Natural killer cell treated with Interleukin-12 subunit alpha and Interleukin-12 subunit beta and Interleukin-15 and Interleukin-18, amount 100 ng/mL, for 72 hours (primary cell): ENCODE measurements around the gene ATP1A2. TPM values are rescaled to one million over a fixed set of nuclear protein-coding genes. Genes with fewer than 3 reads are reported as not detected.

ENCODE experiments used
- ATAC-seq, 2 donors: fragments of 150-1000 bp; cut with Tn5 transposase in 1 of 2; sonication (Bioruptor Pico), chemical (Tn5 transposase) in 1 of 2; 2 replicates each; pipeline ENCODE4 v1.10.0; 2021
- DNase-seq: peaks from one replicate; pipeline ENCODE4 v3.0.0; 2022; ENCODE audit warnings: low spot score
- H3K27ac Mint-ChIP-seq, 2 donors: 1 replicate in 1 of 2; 2 replicates in 1 of 2; pipeline ENCODE4 v1.8.0; 2022; ENCODE audit warnings: mixed read lengths in 2 of 2, mild to moderate bottlenecking in 1 of 2, moderate library complexity in 1 of 2
- H3K27me3 Mint-ChIP-seq, 2 donors: 1 replicate in 1 of 2; 2 replicates in 1 of 2; pipeline ENCODE4 v1.8.0; 2022; ENCODE audit warnings: mixed read lengths in 2 of 2
- H3K36me3 Mint-ChIP-seq: one replicate; pipeline ENCODE4 v1.8.0; 2022; ENCODE audit warnings: mixed read lengths
- H3K4me1 Mint-ChIP-seq, 2 donors: 1 replicate in 1 of 2; 2 replicates in 1 of 2; pipeline ENCODE4 v1.8.0; 2022; ENCODE audit warnings: low read depth in 2 of 2, mixed read lengths in 2 of 2, mild to moderate bottlenecking in 1 of 2
- H3K4me3 Mint-ChIP-seq: one replicate; pipeline ENCODE4 v1.8.0; 2022; ENCODE audit warnings: mixed read lengths
- H3K9me3 Mint-ChIP-seq: 2 replicates; pipeline ENCODE4 v1.8.0; 2022; ENCODE audit warnings: mixed read lengths
- total RNA-seq, 2 donors: library from RNA; stranded (reverse); gene quantifications; one replicate each; pipeline ENCODE4 v1.2.3, GENCODE V29; 2022

The ATP1A2 gene
- total RNA-seq, result not detected

DNA sequence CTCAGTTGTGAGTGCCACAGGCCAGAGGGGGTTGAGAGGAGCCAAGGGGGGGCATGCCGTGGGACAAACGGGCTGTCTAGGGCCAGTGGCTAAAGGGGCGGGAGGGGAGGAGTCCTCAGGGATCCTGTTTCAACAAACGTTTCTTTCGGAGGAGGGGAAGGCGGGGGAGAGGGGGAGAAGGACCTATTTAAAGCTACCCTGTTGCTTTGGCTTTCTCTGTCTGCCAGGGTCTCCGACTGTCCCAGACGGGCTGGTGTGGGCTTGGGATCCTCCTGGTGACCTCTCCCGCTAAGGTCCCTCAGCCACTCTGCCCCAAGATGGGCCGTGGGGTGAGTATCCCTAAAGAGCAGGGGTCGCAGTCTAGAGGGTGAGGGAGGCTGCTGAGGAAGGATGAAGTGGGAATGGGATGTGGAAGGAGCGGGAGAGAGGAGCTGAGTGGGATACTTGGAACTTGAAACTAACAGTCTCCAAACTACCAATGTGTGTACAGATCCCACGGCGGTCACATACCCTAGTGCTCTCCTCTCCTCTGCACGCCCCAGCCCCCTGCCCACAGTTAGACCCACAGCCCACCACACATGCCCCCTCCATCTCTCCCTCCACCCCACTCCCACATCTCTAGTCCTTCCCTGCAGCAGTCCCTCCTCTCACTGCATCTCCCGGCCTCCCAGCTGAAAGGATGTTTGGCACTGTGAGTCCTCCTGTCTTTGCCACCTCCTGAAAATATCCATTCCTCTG is at the start of gene ATP1A2:
Gene ATP1A2, plus strand, starts transcription at position 215 of the 738 bp plus-strand sequence. Its CDS starts 103 bp downstream, at position 318.
- Mint-ChIP-seq H3K36me3 (no peaks in the 10 kb centered on the region), H3K4me1 (no peaks in the 10 kb centered on the region), H3K27me3 (peaks cover 11 to 25% of the 10 kb centered on the region in 2 donors), H3K9me3 (no peaks in the 10 kb centered on the region), H3K27ac (no peak within 1 kb of the TSS), H3K4me3 (no peak within 1 kb of the TSS)
- no peak for DNase-seq
- ATAC-seq, result no peak

DNA sequence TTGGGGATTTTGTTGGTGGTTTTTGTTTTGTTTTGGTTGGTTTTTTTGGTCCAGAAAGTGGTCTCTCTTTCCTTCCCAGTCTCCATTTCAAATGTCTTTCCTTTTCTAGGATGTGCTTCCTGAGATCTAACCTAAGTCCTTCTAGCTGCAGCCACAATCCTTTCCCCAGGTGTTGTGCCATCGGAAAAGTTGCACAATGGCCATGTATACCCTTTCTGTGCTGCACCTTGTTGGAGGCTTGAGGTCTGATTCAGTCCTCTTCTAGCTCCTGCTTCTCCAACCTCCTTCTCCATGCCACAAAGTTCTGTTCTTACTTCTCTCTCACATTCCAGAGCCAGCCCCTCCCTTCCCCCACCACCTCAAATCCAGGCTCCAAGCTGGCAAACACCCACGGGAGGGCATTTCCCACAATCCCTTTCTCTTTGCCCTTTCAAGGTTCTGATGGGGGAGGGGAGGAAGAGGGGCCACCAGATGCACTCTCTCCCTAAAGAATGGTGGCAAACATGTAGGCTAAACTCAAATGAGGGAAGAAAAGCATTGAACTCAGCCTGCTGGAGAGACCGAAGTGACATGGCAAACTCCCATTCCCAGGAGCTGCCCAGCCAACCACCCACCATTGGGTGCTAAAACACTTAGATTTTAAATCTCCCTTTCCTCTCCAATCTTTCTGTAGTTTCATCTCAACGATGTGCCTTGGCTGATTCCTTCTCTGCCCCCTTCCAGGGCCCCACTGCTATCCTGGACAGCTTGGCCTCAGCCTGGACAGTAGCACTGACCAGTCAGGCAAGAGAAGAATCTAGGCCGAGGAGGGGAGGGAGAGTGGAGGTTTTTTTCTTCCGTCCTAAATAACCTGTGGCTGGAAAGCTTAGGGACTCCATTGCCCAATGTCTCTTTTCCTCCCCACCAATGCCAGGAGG is 48.5 kb upstream of the ATP1A2 start:
- Mint-ChIP-seq H3K9me3 (no peaks in the 10 kb centered on the region), H3K4me1 (peaks cover 6 to 11% of the 10 kb centered on the region in 2 donors), H3K27me3 (peaks cover 34 to 47% of the 10 kb centered on the region in 2 donors), H3K4me3 (no peak overlapping the region), H3K27ac (no peak overlapping the region), H3K36me3 (no peaks in the 10 kb centered on the region)
- ATAC-seq, result no peak
- peak; percentile 54 for DNase-seq

GRCh38 chr1:160068225-160068624 is 47.3 kb upstream of the ATP1A2 start:
- H3K4me3 Mint-ChIP-seq, result no peak overlapping the region
- no peak for ATAC-seq
- H3K27me3 Mint-ChIP-seq, result peaks cover 36 to 50% of the 10 kb centered on the region in 2 donors

GRCh38 chr1:160069460-160070231 is 45.9 kb upstream of the ATP1A2 start, which contains the start of gene KCNJ10:
KCNJ10 (minus strand) TSS chr1:160070160; CDS start chr1:160042532, 27,628 bp downstream.
- DNase-seq (no peak), ATAC-seq (no peak)
- no peak within 1 kb of the TSS for H3K27ac Mint-ChIP-seq
- H3K4me3 Mint-ChIP-seq, result peak within 1 kb of the TSS; percentile 97
- peaks cover 6 to 11% of the 10 kb centered on the region in 2 donors for H3K4me1 Mint-ChIP-seq
- H3K9me3 Mint-ChIP-seq, result no peaks in the 10 kb centered on the region
- peaks cover 39 to 53% of the 10 kb centered on the region in 2 donors for H3K27me3 Mint-ChIP-seq
- H3K36me3 Mint-ChIP-seq, result no peaks in the 10 kb centered on the region

More at GRCh38 chr1:160068225-160068624, 47.3 kb upstream of the ATP1A2 start:
- H3K9me3 Mint-ChIP-seq, result no peaks in the 10 kb centered on the region
- no peaks in the 10 kb centered on the region for H3K36me3 Mint-ChIP-seq
- DNase-seq, result no peak
- H3K27ac Mint-ChIP-seq, result no peak overlapping the region
- H3K4me1 Mint-ChIP-seq, result peaks cover 6 to 11% of the 10 kb centered on the region in 2 donors

- H3K4me1 Mint-ChIP-seq, result peaks cover 6 to 11% of the 10 kb centered on the region in 2 donors
- no peak overlapping the region for H3K27ac Mint-ChIP-seq
- peak; percentile 71 for DNase-seq
- ATAC-seq, result peak; percentile 91 to 92
- no peaks in the 10 kb centered on the region for H3K36me3 Mint-ChIP-seq
- H3K27me3 Mint-ChIP-seq, result peaks cover 38 to 55% of the 10 kb centered on the region in 2 donors
- H3K4me3 Mint-ChIP-seq, result peak overlapping the region; percentile 97
- H3K9me3 Mint-ChIP-seq, result no peaks in the 10 kb centered on the region
These were observed 45.1 kb upstream of the ATP1A2 start for GRCh38 chr1:160070243-160071163.

GRCh38 chr1:160071289-160071688 is 44.3 kb upstream of the ATP1A2 start:
- no peaks in the 10 kb centered on the region for H3K36me3 Mint-ChIP-seq
- peaks cover 33 to 47% of the 10 kb centered on the region in 2 donors for H3K27me3 Mint-ChIP-seq
- DNase-seq (no peak), ATAC-seq (no peak)
- no peak overlapping the region for H3K27ac Mint-ChIP-seq
- no peaks in the 10 kb centered on the region for H3K9me3 Mint-ChIP-seq
- H3K4me3 Mint-ChIP-seq, result no peak overlapping the region
- H3K4me1 Mint-ChIP-seq, result peaks cover 6 to 11% of the 10 kb centered on the region in 2 donors

DNA sequence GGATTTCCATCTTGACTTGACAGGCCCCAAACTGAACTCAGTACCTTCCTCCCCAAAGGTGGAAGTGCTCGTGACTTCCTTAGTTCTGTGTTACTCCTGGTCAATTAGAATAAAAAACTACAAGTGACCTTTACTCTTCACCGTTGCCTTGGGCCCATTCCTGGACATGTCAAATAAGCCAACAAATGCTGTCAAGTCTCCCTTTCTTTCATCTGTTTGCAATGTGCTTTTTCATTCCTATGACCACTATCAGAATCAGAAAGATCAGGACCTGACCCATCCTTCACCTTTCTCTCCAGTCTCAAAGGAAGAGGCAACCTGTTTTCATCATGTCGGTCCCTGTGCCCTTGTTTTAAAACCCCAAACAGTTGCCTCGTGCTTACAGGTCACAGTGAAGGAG is 40.7 kb upstream of the ATP1A2 start:
- ATAC-seq, result no peak
- H3K9me3 Mint-ChIP-seq, result no peaks in the 10 kb centered on the region

GRCh38 chr1:160075836-160076235 is 39.7 kb upstream of the ATP1A2 start:
- no peaks in the 10 kb centered on the region for H3K9me3 Mint-ChIP-seq
- no peak for ATAC-seq
- H3K4me1 Mint-ChIP-seq, result no peaks in the 10 kb centered on the region
- peaks cover 32 to 58% of the 10 kb centered on the region in 2 donors for H3K27me3 Mint-ChIP-seq
- H3K27ac Mint-ChIP-seq, result no peak overlapping the region
- H3K36me3 Mint-ChIP-seq, result no peaks in the 10 kb centered on the region
- no peak overlapping the region for H3K4me3 Mint-ChIP-seq
- no peak for DNase-seq

More for the DNA sequence above, 40.7 kb upstream of the ATP1A2 start:
- DNase-seq, result no peak
- Mint-ChIP-seq H3K27me3 (peaks cover 32 to 56% of the 10 kb centered on the region in 2 donors), H3K27ac (no peak overlapping the region), H3K4me1 (peaks cover 6 to 7% of the 10 kb centered on the region in 2 donors), H3K4me3 (no peak overlapping the region), H3K36me3 (no peaks in the 10 kb centered on the region)

- Mint-ChIP-seq H3K4me3 (no peak overlapping the region), H3K27ac (no peak overlapping the region), H3K27me3 (peaks cover 35 to 59% of the 10 kb centered on the region in 2 donors), H3K36me3 (no peaks in the 10 kb centered on the region), H3K4me1 (no peaks in the 10 kb centered on the region), H3K9me3 (no peaks in the 10 kb centered on the region)
- no peak for ATAC-seq
- DNase-seq, result no peak
These were observed 39.3 kb upstream of the ATP1A2 start for GRCh38 chr1:160076295-160076694.

DNA sequence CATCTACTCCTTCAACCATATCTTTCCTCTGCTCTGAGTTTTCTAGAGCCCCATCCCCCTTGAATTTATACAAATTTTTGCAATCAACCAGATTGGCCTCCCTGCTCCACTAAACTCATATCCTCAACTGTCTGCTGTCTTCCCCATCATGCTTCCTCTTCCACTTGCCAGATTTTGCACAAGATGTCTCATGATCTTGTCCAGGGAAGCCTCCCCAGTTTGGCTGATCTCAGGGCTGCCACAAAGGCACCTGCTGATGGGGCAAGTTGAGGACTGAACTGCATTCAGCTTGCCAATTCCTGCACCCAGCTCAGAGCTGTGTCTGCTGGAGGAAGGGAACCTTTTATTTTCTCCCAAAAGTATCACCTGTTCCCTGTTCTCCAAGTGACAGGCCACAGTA is 38.1 kb upstream of the ATP1A2 start:
- H3K4me3 Mint-ChIP-seq, result no peak overlapping the region
- H3K27me3 Mint-ChIP-seq, result peaks cover 34 to 60% of the 10 kb centered on the region in 2 donors
- no peak overlapping the region for H3K27ac Mint-ChIP-seq
- no peaks in the 10 kb centered on the region for H3K36me3 Mint-ChIP-seq
- H3K4me1 Mint-ChIP-seq, result no peaks in the 10 kb centered on the region
- DNase-seq (no peak), ATAC-seq (no peak)
- no peaks in the 10 kb centered on the region for H3K9me3 Mint-ChIP-seq

DNA sequence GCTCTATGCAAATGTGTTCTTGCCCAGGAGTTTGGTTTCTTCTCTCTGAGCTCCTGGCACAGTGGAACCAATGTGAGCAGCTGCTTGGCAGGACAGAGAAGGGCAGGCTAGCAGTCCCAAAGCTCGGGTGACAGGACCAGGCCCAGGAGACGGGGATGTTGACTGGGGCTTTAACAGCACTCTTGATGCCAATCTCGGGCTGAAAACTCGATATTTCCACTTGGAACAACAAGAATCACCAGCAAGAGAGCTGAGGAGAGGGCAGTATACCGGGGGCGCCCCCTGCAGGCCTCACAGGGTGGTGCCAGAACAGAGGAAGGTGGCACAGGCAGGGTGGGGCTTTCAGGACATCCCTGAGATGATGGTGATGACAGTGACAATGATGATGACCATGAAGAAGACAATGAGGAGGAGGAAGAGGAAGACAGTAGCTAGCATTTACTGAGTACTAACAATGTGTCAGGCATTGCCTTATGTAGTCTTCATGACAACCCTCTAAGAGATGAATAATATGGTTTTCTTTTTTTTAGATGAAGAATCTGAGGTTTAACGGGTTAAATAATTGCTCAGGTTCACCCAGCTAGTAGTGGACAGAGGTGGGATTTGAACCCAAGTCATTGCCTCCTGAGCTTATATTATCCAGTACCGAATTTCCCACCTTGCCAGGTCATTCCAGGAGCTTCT is 36.9 kb upstream of the ATP1A2 start:
- no peaks in the 10 kb centered on the region for H3K9me3 Mint-ChIP-seq
- ATAC-seq, result peak; percentile 78 to 79
- no peak for DNase-seq
- H3K4me1 Mint-ChIP-seq, result no peaks in the 10 kb centered on the region
- H3K27ac Mint-ChIP-seq, result no peak overlapping the region
- H3K4me3 Mint-ChIP-seq, result no peak overlapping the region
- H3K36me3 Mint-ChIP-seq, result no peaks in the 10 kb centered on the region
- H3K27me3 Mint-ChIP-seq, result peaks cover 38 to 65% of the 10 kb centered on the region in 2 donors

DNA sequence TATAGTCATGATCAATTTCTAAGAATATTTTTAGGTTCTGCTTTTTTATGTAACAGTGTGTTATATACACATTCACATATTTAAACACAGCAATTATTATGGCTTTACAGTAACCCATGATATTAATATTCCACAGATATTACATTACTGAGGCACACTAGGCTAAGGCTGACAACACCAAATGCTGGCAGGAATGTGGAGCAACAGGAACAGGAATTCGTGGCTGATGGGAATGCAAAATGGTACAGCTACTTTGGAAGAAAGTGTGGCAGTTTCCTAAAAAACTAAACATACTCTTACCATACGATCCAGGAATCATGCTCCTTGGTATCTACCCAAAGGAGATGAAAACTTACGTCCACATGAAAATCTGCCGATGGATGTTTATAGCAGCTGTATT is 36.1 kb upstream of the ATP1A2 start:
- Mint-ChIP-seq H3K36me3 (no peaks in the 10 kb centered on the region), H3K4me1 (peaks cover 4% of the 10 kb centered on the region in 2 donors), H3K27me3 (peaks cover 42 to 64% of the 10 kb centered on the region in 2 donors), H3K27ac (no peak overlapping the region), H3K4me3 (no peak overlapping the region), H3K9me3 (no peaks in the 10 kb centered on the region)
- no peak for ATAC-seq
- no peak for DNase-seq
